Left ventricle myocardium inferior (tissue), 1 donor: ENCODE results near the gene SRPX2. TPM values are rescaled to one million over a fixed set of nuclear protein-coding genes. Genes with fewer than 3 reads are reported as not detected.
A peak's percentile ranks its signal among the peaks of the same experiment; 100 is the strongest.

Source experiments
- DNase-seq: peaks from one replicate; pipeline ENCODE4 v3.0.0-alpha.2; 2020
- H3K27ac ChIP-seq: fragments of 200-600 bp; replicated peaks from 2 replicates; pipeline ENCODE4 v1.8.0; 2021
- H3K27me3 ChIP-seq: fragments of 200-600 bp; 2 replicates; pipeline ENCODE4 v1.8.0; 2021; ENCODE audit warnings: low read depth
- H3K36me3 ChIP-seq: fragments of 200-600 bp; 2 replicates; pipeline ENCODE4 v1.8.0; 2021
- H3K4me1 ChIP-seq: fragments of 200-600 bp; 2 replicates; pipeline ENCODE4 v1.8.0; 2021
- H3K4me3 ChIP-seq: fragments of 200-600 bp; 2 replicates; pipeline ENCODE4 v1.8.0; 2021; ENCODE audit warnings: mild to moderate bottlenecking, moderate library complexity
- H3K9me3 ChIP-seq: fragments of 200-600 bp; replicated peaks from 2 replicates; pipeline ENCODE4 v1.8.0; 2021
- intact Hi-C: fragments of 100-400 bp; cut with micrococcal nuclease; formaldehyde crosslinking; loops from one replicate; pipeline ENCODE4 v1.11.0; 2022
- long read RNA-seq: library from polyadenylated mRNA; unstranded; transcript quantifications from one replicate; pipeline ENCODE4 v2.0.0, GENCODE V29; 2021
- total RNA-seq: library from RNA; stranded (reverse); fragmentation: NEBNext Ultra II Directional; extraction: Animal tissue kit (Norgen Biotek cat#: 25700); gene quantifications from one replicate; pipeline ENCODE4 v1.2.1, GENCODE V29; 2021
- TF ChIP-seq, protein P1 (sequence below): fragments of 200-600 bp; IDR thresholded peaks from 2 replicates; pipeline ENCODE4 v1.8.0; 2021; ENCODE audit warnings: antibody characterized with exemption, mild to moderate bottlenecking, borderline replicate concordance
- donor health status: DM: no; HTN: yes; CAD: no; lungs with severe emphysema.

Gene SRPX2, protein sequence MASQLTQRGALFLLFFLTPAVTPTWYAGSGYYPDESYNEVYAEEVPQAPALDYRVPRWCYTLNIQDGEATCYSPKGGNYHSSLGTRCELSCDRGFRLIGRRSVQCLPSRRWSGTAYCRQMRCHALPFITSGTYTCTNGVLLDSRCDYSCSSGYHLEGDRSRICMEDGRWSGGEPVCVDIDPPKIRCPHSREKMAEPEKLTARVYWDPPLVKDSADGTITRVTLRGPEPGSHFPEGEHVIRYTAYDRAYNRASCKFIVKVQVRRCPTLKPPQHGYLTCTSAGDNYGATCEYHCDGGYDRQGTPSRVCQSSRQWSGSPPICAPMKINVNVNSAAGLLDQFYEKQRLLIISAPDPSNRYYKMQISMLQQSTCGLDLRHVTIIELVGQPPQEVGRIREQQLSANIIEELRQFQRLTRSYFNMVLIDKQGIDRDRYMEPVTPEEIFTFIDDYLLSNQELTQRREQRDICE
- 7.5 TPM for total RNA-seq
- long read RNA-seq, full-length matches to known transcripts: 2 of 5 reads
- long read RNA-seq, partial matches to known transcripts: 1 of 5 reads
- long read RNA-seq, other reads (novel, unspliced or antisense): 2 of 5 reads

DNA sequence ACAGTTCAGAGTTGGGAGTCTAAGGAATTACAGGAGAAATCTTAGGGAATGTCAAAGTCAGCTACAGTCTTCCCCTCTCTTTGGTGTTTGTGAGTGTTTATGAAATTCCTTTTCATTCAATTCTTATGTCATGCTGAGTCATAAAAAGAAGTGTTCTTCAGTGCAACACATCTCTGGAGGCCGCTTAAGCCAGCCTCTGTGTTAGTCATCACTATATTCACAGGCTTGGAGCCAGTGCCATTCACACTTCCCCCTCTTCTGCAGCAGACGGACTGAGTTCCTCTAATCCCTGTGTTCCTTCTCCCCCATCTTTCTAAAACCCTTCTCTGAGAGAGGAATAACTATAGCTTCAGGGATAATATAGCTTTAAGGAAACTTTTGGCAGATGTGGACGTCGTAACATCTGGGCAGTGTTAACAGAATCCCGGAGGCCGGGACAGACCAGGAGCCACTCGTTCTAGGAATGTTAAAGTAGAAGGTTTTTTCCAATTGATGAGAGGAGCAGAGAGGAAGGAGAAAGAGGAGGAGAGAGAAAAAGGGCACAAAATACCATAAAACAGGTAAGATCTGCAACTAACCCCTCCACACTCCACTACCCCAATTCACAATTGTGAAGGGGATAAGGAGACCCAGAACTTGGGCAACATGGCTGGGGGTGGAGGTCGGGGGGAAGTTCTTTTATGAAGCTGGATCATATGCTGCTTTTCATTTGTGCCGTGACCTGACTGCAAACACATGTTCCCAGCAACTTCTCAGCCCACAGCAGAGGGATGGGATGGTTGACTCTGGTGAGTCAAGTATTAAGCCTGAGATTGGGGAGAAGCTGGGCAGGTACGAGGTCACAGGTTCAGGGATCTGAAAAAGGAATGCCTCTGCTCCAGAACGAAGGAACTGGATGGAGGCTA lies at the start of gene SRPX2:
Gene SRPX2 (plus strand): TSS at position 244 of the 905 bp plus-strand sequence. CDS start 2,124 bp downstream, outside the sequence.
- H3K9me3 ChIP-seq: no peaks in the 10 kb centered on the region
- intact Hi-C loops: no loop called here
- peak within 1 kb of the TSS; percentile 54 for H3K4me3 ChIP-seq
- H3K4me1 ChIP-seq: peaks cover 5% of the 10 kb centered on the region
- H3K27ac ChIP-seq: peak within 1 kb of the TSS; percentile 87
- DNase-seq: peak; percentile 21
- TF ChIP-seq, protein P1, sequence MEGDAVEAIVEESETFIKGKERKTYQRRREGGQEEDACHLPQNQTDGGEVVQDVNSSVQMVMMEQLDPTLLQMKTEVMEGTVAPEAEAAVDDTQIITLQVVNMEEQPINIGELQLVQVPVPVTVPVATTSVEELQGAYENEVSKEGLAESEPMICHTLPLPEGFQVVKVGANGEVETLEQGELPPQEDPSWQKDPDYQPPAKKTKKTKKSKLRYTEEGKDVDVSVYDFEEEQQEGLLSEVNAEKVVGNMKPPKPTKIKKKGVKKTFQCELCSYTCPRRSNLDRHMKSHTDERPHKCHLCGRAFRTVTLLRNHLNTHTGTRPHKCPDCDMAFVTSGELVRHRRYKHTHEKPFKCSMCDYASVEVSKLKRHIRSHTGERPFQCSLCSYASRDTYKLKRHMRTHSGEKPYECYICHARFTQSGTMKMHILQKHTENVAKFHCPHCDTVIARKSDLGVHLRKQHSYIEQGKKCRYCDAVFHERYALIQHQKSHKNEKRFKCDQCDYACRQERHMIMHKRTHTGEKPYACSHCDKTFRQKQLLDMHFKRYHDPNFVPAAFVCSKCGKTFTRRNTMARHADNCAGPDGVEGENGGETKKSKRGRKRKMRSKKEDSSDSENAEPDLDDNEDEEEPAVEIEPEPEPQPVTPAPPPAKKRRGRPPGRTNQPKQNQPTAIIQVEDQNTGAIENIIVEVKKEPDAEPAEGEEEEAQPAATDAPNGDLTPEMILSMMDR: no peak
- no peaks in the 10 kb centered on the region for H3K27me3 ChIP-seq
- H3K36me3 ChIP-seq: no peaks in the 10 kb centered on the region

DNA sequence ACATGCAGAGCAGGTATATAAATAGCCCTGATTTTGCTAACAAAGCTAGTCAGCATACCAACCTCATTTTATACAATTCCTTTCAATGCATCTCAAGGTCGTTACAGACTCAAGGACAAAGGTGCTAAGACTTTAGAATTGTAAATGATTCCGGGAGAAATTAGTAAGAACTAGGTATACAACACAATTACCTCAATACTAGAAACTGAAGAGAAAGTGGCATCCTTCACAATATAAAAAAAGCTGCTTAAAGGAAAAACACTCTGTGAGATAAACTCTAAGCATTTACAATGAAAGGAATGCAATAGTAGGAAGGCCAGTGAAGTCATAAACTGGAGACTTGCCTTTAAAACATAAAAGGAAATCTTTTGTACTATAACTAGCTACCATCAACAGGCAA lies 47.4 kb upstream of the SRPX2 start:
- H3K4me1 ChIP-seq: peaks cover 4% of the 10 kb centered on the region
- no peaks in the 10 kb centered on the region for H3K27me3 ChIP-seq
- no peaks in the 10 kb centered on the region for H3K9me3 ChIP-seq
- intact Hi-C loops: no loop called here
- H3K27ac ChIP-seq: no peak overlapping the region
- no peaks in the 10 kb centered on the region for H3K36me3 ChIP-seq
- TF ChIP-seq, protein P1: no peak
- H3K4me3 ChIP-seq: no peak overlapping the region
- DNase-seq: no peak

GRCh38 chrX:100599456-100599855 lies 44.5 kb upstream of the SRPX2 start:
- Histone ChIP-seq H3K36me3 (no peaks in the 10 kb centered on the region), H3K4me1 (no peaks in the 10 kb centered on the region), H3K4me3 (no peak overlapping the region), H3K27me3 (no peaks in the 10 kb centered on the region), H3K27ac (no peak overlapping the region), H3K9me3 (no peaks in the 10 kb centered on the region)
- TF ChIP-seq, protein P1: no peak
- DNase-seq: no peak
- intact Hi-C loops: no loop called here

- TF ChIP-seq, protein P1: no peak
- no peaks in the 10 kb centered on the region for H3K36me3 ChIP-seq
- H3K9me3 ChIP-seq: no peaks in the 10 kb centered on the region
- no peaks in the 10 kb centered on the region for H3K27me3 ChIP-seq
- H3K4me1 ChIP-seq: no peaks in the 10 kb centered on the region
- intact Hi-C loops: no loop called here
- no peak overlapping the region for H3K27ac ChIP-seq
- H3K4me3 ChIP-seq: no peak overlapping the region
- no peak for DNase-seq
These were observed 43.7 kb upstream of the SRPX2 start for GRCh38 chrX:100600340-100600739.

DNA sequence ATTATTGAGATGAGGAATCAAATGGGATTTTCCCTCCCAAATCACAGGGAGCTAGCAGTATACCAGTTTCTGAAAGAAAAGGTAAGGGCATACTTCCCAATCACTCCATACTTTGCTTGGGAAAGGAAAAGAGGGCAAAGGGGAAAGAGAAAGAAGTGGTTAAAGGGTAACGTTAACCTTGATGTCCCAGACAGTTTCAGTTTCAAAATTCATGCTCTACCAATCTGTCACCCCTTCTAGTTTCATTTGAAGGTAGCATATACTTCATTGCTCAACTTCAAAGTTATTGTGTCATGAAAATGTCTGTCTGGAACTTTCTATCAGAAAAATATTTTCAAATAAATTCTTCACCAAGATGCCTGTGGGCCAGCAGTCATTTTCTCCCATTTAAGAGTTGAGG lies 43.2 kb upstream of the SRPX2 start:
- TF ChIP-seq, protein P1: no peak
- H3K27ac ChIP-seq: no peak overlapping the region
- H3K4me3 ChIP-seq: no peak overlapping the region
- no peaks in the 10 kb centered on the region for H3K36me3 ChIP-seq
- no peaks in the 10 kb centered on the region for H3K4me1 ChIP-seq
- H3K27me3 ChIP-seq: no peaks in the 10 kb centered on the region
- intact Hi-C loops: no loop called here
- no peak for DNase-seq
- no peaks in the 10 kb centered on the region for H3K9me3 ChIP-seq
